ENCODE measurements around the gene ARHGEF10L.
A peak's percentile ranks its signal among the peaks of the same experiment; 100 is the strongest.
"Not testable (repeated sequence)": the region's sequence is repeated elsewhere in the genome, so short reads cannot be mapped to it uniquely, and the experiment has no call there.

ARHGEF10L gene, protein sequence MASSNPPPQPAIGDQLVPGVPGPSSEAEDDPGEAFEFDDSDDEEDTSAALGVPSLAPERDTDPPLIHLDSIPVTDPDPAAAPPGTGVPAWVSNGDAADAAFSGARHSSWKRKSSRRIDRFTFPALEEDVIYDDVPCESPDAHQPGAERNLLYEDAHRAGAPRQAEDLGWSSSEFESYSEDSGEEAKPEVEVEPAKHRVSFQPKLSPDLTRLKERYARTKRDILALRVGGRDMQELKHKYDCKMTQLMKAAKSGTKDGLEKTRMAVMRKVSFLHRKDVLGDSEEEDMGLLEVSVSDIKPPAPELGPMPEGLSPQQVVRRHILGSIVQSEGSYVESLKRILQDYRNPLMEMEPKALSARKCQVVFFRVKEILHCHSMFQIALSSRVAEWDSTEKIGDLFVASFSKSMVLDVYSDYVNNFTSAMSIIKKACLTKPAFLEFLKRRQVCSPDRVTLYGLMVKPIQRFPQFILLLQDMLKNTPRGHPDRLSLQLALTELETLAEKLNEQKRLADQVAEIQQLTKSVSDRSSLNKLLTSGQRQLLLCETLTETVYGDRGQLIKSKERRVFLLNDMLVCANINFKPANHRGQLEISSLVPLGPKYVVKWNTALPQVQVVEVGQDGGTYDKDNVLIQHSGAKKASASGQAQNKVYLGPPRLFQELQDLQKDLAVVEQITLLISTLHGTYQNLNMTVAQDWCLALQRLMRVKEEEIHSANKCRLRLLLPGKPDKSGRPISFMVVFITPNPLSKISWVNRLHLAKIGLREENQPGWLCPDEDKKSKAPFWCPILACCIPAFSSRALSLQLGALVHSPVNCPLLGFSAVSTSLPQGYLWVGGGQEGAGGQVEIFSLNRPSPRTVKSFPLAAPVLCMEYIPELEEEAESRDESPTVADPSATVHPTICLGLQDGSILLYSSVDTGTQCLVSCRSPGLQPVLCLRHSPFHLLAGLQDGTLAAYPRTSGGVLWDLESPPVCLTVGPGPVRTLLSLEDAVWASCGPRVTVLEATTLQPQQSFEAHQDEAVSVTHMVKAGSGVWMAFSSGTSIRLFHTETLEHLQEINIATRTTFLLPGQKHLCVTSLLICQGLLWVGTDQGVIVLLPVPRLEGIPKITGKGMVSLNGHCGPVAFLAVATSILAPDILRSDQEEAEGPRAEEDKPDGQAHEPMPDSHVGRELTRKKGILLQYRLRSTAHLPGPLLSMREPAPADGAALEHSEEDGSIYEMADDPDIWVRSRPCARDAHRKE (N-terminal part only)

DNA sequence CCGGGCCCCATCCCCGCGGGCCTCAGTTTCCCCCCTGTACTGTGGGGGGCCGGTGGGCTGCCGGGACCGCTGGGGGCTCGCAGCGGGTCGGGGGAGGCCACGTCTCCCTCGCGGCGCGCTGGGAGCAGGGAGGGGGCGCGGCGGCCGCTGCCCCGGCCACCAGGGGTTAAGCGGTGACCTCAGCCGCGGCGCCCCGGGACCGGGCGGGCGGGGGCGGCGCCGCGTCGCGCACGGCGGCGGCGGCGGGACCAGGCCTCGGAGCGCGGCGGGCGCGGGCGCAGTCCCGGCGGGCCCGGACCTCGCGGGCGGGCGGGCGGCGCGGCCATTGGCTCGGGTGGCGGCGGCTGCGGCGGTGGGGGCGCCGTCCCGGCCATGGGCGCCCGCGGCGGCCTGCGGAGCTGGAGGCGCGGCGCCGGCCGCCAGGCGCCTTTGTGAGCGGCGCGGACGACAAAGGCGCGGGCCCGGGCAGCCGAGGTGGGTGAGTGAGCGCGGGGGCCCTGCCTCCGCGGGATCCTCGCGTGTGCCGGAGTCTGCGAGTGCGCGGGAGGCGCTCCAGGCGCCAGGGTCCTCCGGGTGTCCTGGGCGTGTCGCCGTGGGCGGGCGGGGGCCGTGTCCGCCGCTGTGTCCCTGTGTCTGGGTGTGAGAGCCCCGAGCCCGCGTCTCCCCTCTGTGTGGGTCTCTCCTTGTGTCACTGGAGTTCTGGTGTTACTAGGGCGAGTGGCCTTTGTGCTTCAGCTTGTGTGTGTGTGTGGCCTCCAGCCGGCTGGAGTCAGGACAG is at the start of gene ARHGEF10L:
ARHGEF10L (plus strand) TSS at position 222 of the 778 bp plus-strand sequence. CDS start 40,898 bp downstream, outside the sequence.
- no peak for DNase-seq

DNA sequence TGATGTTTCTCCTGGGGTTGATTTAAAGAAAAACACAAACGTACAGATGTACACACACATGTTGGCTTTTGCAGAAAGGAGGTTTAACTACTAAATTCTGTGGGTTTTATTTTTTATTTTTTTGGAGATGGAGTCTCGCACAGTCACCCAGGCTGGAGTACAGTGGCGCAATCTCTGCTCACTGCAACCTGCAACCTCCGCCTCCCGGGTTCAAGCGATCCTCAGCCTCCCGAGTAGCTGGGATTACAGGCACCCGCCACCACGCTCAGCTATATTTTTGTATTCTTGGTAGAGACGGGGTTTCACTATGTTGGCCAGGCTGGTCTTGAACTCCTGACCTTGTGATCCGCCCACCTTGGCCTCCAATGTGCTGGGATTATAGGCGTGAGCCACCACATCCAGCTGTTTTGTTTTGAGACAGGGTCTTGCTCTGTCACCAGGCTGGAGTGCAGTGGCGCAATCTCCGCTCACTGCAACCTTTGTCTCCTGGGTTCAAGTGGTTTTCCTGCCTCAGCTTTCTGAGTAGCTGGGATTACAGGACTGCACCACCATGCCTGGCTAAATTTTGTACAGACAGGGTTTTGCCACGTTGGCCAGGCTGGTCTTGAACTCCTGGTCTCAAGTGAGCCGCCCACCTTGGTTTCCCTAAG is 49.6 kb upstream of the ARHGEF10L start:
- not testable (repeated sequence) for DNase-seq

DNA sequence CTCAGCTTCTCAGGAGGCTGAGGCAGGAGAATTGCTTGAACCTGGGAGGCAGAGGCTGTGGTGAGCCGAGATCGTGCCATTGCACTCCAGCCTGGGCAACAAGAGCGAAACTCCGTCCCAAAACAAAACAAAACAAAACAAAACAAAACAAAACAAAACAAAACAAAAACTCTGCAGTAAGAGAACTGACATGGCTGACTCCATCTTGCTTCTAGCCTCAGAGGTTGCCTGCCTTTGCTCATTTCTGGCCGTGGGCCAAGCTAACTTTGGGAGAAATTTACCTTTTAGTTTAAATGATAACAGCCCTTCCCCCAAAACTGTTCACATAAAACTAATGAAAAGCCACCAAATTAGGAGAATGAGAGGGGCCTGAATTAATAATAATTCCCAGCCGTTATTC is 48.8 kb upstream of the ARHGEF10L start:
- DNase-seq, result not testable (repeated sequence)

DNA sequence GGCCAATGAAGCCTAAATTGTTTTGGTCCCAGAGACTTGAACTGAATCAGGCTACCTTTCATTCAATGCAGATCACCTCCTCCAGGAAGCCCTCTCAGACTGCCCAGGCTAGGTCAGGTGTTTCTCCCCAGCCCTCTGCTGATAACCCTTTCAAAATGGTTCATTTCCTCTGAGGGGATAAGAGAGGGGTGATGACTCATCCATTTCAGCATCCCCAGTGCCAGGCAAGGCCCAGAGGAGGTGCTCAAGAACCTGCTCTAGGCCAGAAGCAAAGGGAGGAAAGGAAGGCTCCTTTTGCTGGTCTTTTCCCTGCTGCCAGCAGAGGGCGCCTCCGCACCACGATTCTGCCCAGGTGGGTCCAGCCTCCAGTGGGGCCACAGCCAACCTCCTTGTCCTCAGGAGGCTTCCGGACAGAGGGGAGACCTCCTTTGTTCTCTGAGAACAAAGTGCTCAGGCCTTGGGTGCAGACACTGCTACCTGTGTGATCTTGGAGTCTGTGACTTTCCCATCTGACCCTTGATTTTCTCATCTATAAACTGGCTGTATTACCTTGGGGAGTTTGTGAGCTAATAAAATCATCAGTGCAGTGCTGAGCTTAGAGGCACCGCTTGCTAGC is 45.3 kb upstream of the ARHGEF10L start:
- peak; percentile 50 for DNase-seq

DNA sequence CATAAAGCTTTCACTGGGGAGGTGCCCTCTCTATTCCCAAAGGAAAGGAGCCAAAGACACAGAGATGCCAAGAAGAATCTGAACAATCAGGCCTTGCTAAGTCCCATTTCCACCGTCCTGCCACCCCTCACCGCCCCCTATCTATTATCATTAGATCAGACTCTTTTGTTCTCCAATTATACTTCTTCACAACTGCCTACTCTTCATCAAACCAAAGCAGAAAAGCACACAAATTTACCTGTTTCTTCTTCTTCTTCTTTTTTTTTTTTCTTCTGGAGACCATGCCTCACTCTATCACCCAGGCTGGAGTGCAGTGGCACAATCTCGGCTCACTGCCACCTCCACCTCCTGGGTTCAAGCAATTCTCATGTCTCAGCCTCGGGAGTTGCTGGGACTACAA is 43.1 kb upstream of the ARHGEF10L start:
- no peak for DNase-seq

DNA sequence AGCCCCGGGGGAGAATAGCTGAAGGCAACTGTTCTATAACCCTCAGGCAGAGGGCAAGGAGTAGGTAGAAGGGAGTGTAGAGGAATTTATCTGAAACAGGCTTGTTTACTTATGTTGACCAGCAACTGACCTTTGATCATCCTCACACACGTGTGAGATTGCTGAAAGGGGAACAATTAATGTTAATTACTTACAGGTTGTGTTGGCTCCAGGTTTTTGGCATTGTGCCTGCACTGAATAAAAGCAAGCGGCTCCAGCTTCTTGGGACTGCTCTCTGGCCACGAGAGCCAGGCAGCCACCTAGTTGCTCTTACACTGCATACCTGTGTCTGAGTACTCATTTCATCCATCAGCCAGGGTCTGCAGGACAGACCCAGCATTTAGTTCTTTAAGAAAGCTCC is 41.3 kb upstream of the ARHGEF10L start:
- DNase-seq, result no peak

DNA sequence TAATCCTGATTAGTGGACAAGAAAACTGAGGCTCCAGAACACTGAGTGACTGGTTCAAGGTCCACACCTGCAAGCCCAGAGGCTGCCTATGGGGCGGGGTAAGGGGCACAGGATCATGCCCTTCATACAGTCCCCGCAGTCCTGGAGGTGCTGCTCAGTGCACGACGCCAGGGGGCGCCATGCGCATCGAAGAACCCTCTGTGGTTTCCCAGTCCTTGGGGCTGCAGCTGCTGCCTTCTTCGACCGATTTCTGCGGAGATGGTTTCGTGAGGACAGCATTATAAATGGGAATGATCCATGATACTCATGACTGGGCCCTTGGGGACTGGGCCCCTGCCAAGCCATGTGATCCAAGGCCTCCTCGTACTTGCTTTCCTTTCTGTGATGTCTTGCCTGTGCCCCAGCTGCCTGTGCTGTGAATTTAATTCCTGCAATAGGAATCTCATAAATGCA is 37.1 kb upstream of the ARHGEF10L start:
- peak; percentile 86 for DNase-seq

DNA sequence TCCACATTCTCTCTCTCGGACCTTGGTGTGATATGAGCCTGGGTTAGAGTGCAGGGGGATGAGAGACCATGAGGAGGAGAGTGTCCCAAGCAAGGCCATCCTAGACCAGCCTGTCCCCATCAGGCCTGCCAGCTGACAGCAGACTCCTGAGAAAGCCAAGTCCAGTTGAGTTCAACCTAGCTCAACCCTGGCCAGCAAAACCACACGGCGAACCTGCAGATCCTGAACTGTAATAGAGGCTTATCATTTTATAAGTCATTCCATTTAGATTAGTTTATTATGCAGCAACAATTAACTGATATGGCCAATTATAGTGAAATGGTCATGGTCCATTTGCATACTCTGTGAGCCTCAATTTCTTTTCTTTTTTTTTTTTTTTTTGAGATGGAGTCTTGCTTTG is 36.4 kb upstream of the ARHGEF10L start:
- DNase-seq, result no peak

DNA sequence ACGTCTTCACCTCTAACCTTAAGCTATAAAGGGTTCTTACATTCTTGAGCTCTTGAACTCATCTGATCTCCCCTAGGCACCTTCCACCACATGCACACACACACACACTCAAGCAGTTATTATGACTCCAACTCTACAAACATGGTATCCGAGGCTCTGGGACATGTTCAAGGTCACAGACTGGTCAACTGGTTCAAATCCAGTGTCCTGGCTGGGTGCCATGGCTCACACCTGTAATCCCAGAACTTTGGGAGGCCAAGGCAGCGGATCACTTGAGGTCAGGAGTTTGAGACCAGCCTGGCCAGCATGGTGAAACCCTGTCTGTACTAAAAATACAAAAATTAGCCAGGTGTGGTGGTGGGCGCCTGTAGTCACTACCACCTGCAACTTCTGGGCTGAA is 32.3 kb upstream of the ARHGEF10L start:
- not testable (repeated sequence) for DNase-seq

DNA sequence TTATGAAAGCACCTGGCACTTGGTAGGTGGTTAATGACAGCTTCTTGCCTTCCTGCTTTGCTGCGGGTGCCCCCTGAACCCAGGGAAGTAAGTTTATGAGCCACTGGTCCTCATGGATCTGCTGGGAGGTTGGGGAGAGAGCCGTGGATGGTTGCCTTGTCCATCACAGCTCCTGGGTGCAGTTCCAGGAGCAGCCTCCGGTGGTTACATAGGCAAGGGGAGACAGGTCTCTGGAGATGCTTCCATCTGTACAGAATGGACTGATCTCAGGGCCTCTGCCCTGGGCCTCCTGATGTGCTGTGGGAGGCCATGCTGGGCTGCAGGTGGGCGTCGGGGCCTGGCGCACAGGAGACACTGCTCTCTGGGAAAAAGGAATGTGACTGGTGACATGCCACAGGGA is 31.6 kb upstream of the ARHGEF10L start:
- DNase-seq, result no peak

DNA sequence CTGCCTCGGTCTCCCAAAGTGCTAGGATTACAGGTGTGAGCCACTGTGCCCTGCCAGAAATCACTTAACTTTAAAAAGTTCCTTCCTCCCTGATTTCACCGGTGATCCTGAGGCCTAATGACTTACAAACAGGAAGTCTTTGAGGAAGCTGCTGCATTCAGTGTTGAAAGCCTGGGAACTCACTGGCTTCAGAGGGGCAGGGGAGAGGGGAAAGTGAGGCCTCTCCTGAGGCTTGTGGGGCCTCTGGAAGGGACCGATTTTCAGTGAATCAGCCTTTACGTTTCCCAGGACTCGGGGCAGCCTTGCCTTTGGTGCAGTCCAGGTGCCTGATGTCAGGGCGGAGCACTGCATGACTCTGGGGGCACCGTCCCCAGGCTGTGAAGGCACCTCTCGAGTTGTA is 30.1 kb upstream of the ARHGEF10L start:
- no peak for DNase-seq

DNA sequence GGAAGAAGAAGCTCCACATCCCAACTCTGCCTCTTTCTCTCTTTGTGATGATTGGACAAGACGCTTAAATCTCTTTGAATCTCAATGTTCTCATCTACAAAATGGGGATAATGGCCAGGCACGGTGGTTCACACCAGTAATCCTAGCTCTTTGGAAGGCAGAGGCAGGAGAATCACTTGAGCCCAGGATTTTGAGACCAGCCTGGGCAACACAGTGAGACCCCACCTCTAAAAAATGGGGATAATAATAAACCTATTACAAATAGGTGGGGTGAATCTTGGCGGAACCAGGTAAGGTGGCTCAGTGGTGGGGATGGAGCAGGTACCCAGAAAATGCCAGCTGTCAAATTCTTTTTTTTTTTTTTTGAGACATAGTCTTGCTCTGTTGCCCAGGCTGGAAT is 29.4 kb upstream of the ARHGEF10L start:
- no peak for DNase-seq

DNA sequence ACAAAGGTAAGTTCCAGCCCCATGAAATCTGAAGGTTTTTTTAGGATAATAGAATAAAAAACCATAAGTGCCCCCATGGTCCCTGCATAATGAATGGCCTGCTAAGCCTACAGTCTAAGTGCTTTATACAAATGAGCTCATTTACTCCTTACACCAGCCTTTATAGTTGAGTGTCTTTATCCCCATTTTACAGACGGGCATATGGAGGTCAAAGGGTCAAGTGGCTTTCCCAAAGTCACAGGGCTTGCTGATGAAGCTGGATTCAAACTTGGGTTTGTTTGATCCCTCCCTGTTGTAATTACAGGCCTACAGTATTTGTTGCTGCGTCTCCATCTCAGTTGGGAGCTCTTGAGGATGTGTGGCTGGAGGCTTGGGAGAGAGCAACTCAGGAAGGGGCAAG is 28.3 kb upstream of the ARHGEF10L start:
- no peak for DNase-seq

DNA sequence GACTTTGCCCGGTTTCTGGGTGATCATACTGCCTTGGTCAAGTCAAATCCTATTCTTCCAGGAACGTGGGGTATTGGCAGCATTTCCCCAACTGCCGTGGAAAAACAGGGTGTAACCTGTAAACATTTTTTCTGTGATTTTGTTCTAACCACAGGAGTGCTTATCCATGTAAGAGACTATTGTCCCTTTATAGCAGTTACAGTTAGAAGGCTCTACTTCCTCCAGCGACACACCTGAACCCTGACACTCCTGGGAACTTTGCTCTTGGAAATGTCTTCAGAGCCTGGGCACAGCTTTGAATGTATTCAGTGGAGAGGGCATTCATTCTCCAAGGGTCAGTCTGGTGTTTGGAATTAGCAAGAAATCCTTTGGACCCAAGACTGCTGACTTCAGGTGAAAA is 26.4 kb upstream of the ARHGEF10L start:
- DNase-seq, result no peak

DNA sequence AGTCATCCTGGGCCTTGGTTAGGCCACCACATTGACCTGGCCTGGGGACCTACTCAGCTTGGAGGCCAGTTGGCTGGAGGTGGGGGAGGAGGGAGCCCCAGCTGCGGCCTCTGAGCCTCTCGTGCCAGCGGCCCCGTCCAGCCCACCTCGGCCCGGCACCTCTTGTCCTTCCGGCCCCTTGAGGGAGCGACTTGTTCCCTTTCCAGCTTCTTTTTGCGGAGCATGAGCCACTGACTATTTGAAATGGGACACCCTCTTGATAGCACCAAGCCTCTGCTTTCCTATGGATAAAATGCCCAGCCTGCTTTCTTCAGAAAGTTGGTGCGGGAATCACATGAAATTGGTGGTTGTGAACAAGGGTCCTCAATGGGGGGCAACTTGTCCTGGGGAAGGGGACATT is 24.7 kb upstream of the ARHGEF10L start:
- no peak for DNase-seq

DNA sequence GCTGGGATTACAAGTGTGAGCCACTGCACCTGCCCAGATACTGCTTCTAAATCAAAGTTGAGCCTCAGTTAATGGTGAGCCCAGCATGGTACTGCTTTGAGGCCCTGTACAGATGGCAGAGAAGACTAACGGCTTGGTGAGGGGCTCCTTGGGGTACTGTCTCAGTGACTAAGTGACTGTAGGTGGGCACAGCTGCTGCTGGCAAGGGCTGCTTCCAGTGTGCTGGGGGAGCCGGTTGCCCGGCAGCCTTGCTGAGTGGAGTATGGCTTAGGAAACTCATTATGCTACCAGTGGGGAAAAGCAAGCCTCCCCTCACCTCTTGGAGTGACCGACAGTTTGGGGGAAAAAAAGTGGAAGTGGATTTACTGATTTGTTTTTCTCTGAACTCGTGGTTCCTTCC is 23.6 kb upstream of the ARHGEF10L start:
- DNase-seq, result no peak

DNA sequence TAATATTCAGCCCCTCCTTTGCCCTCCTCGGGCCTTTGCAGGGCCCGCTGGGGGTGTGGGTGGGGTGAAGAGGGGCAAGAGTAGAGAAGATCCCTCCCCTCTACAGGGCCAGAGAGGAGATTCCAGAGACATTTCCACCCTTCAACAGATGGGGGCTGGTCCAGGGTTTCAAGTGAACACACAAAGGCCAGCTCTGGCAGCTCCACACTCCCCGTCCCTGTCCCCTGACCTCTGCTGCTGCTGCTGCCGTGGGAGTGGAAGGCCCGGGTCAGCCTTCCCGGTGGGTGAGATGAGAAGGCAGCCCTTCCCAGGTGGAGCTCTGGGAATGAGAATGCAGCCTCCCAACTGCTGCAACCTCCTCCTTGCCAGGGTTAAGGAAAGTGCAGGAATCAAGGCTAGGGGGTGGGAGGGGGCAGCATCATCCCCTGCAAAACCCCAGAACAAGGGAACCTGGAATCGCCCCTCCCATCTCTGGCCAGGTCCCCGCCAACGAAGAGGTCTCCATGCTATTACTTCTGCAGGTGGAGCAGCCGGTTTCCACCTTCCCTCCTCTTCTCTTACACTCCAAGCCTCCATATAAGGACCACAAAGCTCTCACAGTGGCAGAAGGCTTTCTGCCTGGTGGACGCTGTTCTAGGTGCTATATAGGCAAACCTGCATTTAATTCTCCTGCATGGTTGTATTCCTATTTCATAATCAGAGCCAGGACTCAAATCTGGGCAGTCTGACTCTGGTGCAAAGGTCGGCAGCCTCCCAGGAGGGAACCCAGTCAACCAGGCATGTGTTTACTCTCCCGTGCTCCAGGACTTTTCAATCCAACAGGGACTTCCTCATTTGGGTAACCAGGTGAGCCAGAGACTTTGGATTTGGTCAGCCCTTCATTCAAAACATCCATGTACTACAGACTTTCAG is 22.9 kb upstream of the ARHGEF10L start:
- DNase-seq, result no peak

DNA sequence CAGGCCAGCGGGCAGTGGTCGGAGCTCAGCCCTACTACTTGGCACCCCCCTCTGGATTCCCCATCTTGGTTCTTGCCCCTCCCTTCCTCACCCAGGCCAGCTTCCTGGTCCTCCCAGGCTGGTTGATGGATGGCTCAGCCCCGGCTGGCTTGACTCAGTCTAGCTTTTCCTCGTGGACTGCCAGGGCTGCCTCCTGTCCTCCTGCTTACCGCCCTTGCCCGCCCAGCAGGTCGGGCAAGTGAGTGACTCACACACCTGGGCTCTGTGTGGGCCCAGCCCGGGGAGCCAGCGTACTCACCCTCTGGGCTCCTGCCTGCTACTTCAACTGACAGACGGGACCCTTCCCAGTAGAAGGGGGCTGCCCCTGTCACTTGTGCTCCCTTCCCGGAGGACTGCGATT is 19.5 kb upstream of the ARHGEF10L start:
- DNase-seq, result no peak

DNA sequence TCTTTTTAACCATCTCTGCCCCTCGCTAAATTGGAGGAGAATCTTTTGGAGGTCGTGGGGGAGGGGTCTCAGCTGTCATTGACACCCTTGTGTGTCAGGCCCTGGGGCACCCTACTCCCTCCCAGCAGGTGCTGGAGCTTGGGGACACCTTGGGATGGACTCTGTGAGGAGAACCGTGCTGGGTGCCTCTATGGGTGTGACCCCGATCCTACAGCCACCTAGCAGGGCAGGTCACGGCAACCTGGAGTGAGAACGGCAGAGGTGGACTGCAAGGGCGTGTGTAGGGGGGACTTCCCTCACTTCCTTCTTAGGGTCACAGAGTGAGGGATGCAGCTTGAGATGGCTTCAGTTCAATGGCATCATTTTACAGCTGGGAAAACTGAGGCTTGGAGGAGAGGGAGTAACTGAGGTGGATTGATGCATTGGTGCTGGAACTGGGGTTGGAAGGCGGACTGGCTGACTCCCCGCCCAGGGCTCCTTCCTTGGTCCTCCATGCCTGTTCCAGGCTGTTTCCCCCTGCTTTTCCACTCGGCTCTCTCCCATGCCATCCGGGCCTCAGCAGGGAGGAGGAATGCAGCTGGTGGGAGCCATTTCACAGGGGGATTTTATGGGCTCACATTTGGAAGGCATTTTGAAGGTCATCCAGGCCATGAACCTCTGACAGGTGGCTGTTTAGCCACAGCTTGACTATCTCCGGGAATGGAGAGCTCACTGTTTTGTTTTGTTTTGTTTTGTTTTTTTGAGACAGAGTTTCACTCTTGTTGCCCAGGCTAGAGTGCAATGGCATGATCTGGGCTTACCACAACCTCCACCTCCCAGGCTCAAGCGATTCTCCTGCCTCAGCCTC is 18.8 kb upstream of the ARHGEF10L start:
- no peak for DNase-seq

Data from NCI-H1092 (cell line).